ENCODE results near the gene PPM1H.

Gene PPM1H

DNA sequence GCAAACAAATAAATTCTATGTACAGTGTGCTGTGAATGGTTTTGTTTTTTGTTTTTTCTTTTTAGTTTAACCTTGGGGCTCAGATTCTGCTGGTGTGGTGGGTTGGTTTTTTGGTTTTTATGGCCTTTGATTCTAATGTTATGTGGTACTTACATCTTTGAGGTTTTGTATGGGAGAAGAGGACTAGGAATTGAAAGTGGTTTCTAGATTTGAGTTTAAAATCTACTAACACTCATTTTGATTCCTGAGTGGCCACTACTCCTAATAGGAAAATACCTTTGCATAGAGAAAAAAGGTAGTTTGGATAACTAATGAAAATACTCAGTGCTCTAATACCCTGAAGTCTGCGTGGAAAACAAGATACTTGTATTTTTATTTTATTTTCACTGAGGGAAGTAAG lies 330.6 kb downstream of the PPM1H start:
- no peak for DNase-seq (ENCODE audit: low read depth in 2 of 2)

- DNase-seq (ENCODE audit: low read depth in 2 of 2) = peak in 1 of 2 donors; percentile 56
Observed at GRCh38 chr12:62603811-62604098, 331.2 kb downstream of the PPM1H start.

- peak; percentile 62 to 70 for DNase-seq (ENCODE audit: low read depth in 2 of 2)
Observed at GRCh38 chr12:62603061-62603810, 331.7 kb downstream of the PPM1H start.

GRCh38 chr12:62602255-62603060 lies 332.5 kb downstream of the PPM1H start:
- DNase-seq (ENCODE audit: low read depth in 2 of 2) = peak; percentile 75 to 82

- no peak for DNase-seq (ENCODE audit: low read depth in 2 of 2)
Observed at GRCh38 chr12:62601765-62602164, 333.2 kb downstream of the PPM1H start.

- DNase-seq (ENCODE audit: low read depth in 2 of 2) = no peak
Observed at GRCh38 chr12:62599854-62600437, 335.0 kb downstream of the PPM1H start.

DNA sequence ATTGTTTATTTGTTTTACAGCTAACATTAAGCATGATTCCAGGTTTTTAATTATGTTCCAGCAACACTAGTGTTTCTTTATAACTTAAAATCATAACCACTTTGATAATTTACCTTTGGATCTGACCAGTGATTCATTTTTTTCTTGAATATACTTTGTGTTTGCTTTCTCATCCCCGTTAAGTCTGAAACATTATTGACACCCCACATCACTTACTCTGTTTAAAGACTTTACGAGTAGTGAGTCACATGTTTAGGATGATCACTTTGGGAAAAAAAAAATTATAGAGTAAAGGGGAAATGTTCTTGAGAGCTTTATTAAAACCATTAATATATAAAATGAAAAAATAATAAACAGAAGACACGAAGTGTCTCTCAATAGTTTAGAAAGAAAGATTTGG lies 336.1 kb downstream of the PPM1H start:
- no peak for DNase-seq (ENCODE audit: low read depth in 2 of 2)

DNA sequence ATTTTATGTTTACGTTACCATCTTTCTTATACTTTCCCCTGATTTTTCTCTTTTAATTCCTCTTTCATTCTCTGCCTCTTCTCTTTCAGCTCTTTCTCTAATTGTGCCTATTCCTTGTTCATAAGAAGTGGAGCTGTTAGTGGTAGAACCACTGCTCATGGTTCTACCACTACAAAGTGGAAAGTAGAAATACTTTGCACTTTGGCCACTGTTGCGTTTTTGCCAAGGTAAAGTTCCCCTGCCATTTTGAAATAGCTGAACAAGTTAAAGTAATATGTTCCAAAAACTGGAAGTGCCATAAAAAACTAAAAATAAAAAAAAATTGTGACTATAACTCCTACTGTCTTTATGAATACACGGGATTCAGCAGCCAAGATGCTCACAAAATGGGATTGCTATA lies 337.7 kb downstream of the PPM1H start:
- no peak for DNase-seq (ENCODE audit: low read depth in 2 of 2)

Data from stimulated activated CD8-positive, alpha-beta memory T cell treated with anti-CD3 and anti-CD28 coated beads, Interleukin-2, amount 100 ng/mL, for 48 hours (primary cell).